Epithelial cell of proximal tubule (primary cell): Measurements from ENCODE around the gene APBB2. TPM values are rescaled to one million over a fixed set of nuclear protein-coding genes. Genes with fewer than 3 reads are reported as not detected.

ENCODE experiments used
- DNase-seq: peaks from one replicate; pipeline ENCODE4 v3.0.0-alpha.2; 2011; ENCODE audit warnings: low read depth
- H3K4me3 ChIP-seq: 2 replicates; pipeline ENCODE4 v1.5.1; 2011; ENCODE audit warnings: low read depth, mild to moderate bottlenecking, low read length
- CTCF ChIP-seq: conservative IDR thresholded peaks from 2 replicates; pipeline ENCODE4 v1.5.1; 2012; ENCODE audit warnings: low read depth, mild to moderate bottlenecking, low read length
- total RNA-seq: library from RNA; depleted of rRNA; stranded (reverse); fragments of >200 nt; gene quantifications from 2 replicates; pipeline ENCODE4 v1.2.3, GENCODE V29; 2015

Gene APBB2
- total RNA-seq, 1 donor from 2014 or later: 27.9 TPM

GRCh38 chr4:41177016-41177415 lies 37.3 kb downstream of the APBB2 start:
- no peak overlapping the region for H3K4me3 ChIP-seq
- DNase-seq: no peak
- peak; percentile 52 for TF ChIP-seq CTCF

GRCh38 chr4:41176340-41176739 lies 38.0 kb downstream of the APBB2 start:
- DNase-seq: no peak

GRCh38 chr4:41175794-41176193 lies 38.5 kb downstream of the APBB2 start:
- no peak for TF ChIP-seq CTCF
- H3K4me3 ChIP-seq: no peak overlapping the region
- DNase-seq: no peak

More at GRCh38 chr4:41176340-41176739, 38.0 kb downstream of the APBB2 start:
- no peak for TF ChIP-seq CTCF
- H3K4me3 ChIP-seq: no peak overlapping the region

- no peak for TF ChIP-seq CTCF
- DNase-seq: no peak
These were observed 39.9 kb downstream of the APBB2 start for GRCh38 chr4:41174444-41174843.

GRCh38 chr4:41172786-41173185 lies 41.6 kb downstream of the APBB2 start:
- TF ChIP-seq CTCF: no peak
- no peak overlapping the region for H3K4me3 ChIP-seq
- no peak for DNase-seq

More at GRCh38 chr4:41174444-41174843, 39.9 kb downstream of the APBB2 start:
- no peak overlapping the region for H3K4me3 ChIP-seq

GRCh38 chr4:41169256-41169800 lies 45.0 kb downstream of the APBB2 start:
- DNase-seq: no peak
- no peak overlapping the region for H3K4me3 ChIP-seq
- TF ChIP-seq CTCF: no peak

- TF ChIP-seq CTCF: no peak
- DNase-seq: no peak
These were observed 47.2 kb downstream of the APBB2 start for GRCh38 chr4:41167191-41167590.

More at GRCh38 chr4:41167191-41167590, 47.2 kb downstream of the APBB2 start:
- no peak overlapping the region for H3K4me3 ChIP-seq
